Right renal pelvis (tissue), 4 donors: ENCODE data around the gene TCF12. TPM values are rescaled to one million over a fixed set of nuclear protein-coding genes. Genes with fewer than 3 reads are reported as not detected.
"Not testable (repeated sequence)": the region's sequence is repeated elsewhere in the genome, so short reads cannot be mapped to it uniquely, and the experiment has no call there.

Experiments used
- DNase-seq, 4 donors: peaks; one replicate each; pipeline ENCODE4 v3.0.0-alpha.2; 2013; ENCODE audit warnings: low read depth in 4 of 4, low spot score in 3 of 4, missing footprints in 1 of 4
- polyA plus RNA-seq, 4 donors: library from polyadenylated mRNA; unstranded; fragments of 120-200 nt; gene quantifications; one replicate each; pipeline ENCODE4 v1.2.1, GENCODE V29; 2013; ENCODE audit not compliant: insufficient read length in 4 of 4

The TCF12 gene
- polyA plus RNA-seq, 4 donors, result 138 to 207 (median 199) TPM

- no peak for DNase-seq
Measured at GRCh38 chr15:56913670-56914069, 4.8 kb upstream of the TCF12 start.

- DNase-seq, result no peak
Measured at GRCh38 chr15:56915888-56916287, 2.6 kb upstream of the TCF12 start.

GRCh38 chr15:56916825-56917477 is 1.5 kb upstream of the TCF12 start:
- no peak for DNase-seq

- DNase-seq, result peak in 2 of 4 donors; percentile 7 to 19
Measured at GRCh38 chr15:56917652-56918045, 795 bp upstream of the TCF12 start.

- peak; percentile 15 to 41 (median 32) for DNase-seq
Measured at GRCh38 chr15:56919031-56919608, 676 bp downstream of the TCF12 start.

GRCh38 chr15:56919609-56920366 is 1.3 kb downstream of the TCF12 start:
- peak; percentile 26 to 45 (median 32) for DNase-seq

GRCh38 chr15:56920367-56920627 is 1.9 kb downstream of the TCF12 start:
- DNase-seq, result no peak

GRCh38 chr15:56923174-56923591 is 4.7 kb downstream of the TCF12 start:
- no peak for DNase-seq

GRCh38 chr15:56927816-56928215 is 9.4 kb downstream of the TCF12 start:
- DNase-seq, result no peak

GRCh38 chr15:56929399-56929798 is 11.0 kb downstream of the TCF12 start:
- DNase-seq, result no peak

- DNase-seq, result no peak
Measured at GRCh38 chr15:56929933-56930332, 11.5 kb downstream of the TCF12 start.

GRCh38 chr15:56930669-56931313 is 12.3 kb downstream of the TCF12 start:
- DNase-seq, result no peak

GRCh38 chr15:56931639-56932508 is 13.4 kb downstream of the TCF12 start:
- no peak for DNase-seq

GRCh38 chr15:56932509-56932868 is 14.0 kb downstream of the TCF12 start:
- DNase-seq, result not testable (repeated sequence)

- no peak for DNase-seq
Measured at GRCh38 chr15:56933410-56933809, 15.0 kb downstream of the TCF12 start.

- DNase-seq, result no peak
Measured at GRCh38 chr15:56933811-56934210, 15.4 kb downstream of the TCF12 start.

- no peak for DNase-seq
Measured at GRCh38 chr15:56934269-56934668, 15.8 kb downstream of the TCF12 start.

- DNase-seq, result no peak
Measured at GRCh38 chr15:56936929-56937328, 18.5 kb downstream of the TCF12 start.

- DNase-seq, result no peak
Measured at GRCh38 chr15:56939257-56939656, 20.8 kb downstream of the TCF12 start.

GRCh38 chr15:56940388-56940787 is 21.9 kb downstream of the TCF12 start:
- DNase-seq, result no peak

- DNase-seq, result no peak
Measured at GRCh38 chr15:56942118-56942517, 23.7 kb downstream of the TCF12 start.
